ENCODE data around the gene GPBP1L1.
A peak's percentile ranks its signal among the peaks of the same experiment; 100 is the strongest.

Gene GPBP1L1

DNA sequence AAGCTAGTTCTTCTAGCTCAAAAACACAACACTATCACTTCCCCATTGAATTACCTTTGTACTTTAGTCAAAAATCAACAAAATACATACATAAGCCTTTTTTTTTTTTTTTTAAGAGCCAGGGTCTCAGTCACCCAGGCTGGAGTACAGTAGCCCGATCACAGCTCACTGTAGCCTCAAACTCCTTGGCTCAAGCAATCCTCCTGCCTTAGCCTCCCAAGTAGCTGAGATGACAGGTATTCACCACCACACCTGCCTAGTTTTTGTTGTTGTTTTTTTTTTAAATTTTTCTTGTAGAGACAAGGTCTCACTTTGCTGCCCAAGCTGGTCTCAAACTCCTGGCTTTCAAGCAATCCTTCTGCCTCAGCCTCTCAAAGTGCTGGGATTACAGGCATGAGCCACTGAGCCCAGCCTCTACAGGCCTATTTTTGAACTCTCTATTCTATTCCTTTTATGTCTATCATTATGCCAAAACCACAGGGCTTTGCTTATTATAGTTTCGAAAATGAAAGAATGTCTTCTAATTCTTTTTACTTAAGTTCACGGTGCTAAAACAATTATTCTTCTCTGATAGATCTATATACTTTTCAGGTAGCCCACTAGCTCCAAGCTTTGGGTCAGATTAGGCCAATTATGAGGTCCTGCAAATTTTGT lies 29.6 kb downstream of the GPBP1L1 start:
- in situ Hi-C loops (cut with HindIII; ENCODE audit: low pct_ligation_motif_present, low sequenced_read_pairs), result no loop called here
- TF ChIP-seq, protein P1, sequence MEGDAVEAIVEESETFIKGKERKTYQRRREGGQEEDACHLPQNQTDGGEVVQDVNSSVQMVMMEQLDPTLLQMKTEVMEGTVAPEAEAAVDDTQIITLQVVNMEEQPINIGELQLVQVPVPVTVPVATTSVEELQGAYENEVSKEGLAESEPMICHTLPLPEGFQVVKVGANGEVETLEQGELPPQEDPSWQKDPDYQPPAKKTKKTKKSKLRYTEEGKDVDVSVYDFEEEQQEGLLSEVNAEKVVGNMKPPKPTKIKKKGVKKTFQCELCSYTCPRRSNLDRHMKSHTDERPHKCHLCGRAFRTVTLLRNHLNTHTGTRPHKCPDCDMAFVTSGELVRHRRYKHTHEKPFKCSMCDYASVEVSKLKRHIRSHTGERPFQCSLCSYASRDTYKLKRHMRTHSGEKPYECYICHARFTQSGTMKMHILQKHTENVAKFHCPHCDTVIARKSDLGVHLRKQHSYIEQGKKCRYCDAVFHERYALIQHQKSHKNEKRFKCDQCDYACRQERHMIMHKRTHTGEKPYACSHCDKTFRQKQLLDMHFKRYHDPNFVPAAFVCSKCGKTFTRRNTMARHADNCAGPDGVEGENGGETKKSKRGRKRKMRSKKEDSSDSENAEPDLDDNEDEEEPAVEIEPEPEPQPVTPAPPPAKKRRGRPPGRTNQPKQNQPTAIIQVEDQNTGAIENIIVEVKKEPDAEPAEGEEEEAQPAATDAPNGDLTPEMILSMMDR (IDR thresholded peaks at IDR 0.05; ENCODE audit: low read depth, low read length, missing control alignments), result no peak
- Histone ChIP-seq H3K4me3 (ENCODE audit: low read depth, low read length) (no peak overlapping the region), H3K36me3 (replicated peaks) (peaks cover 54% of the 10 kb centered on the region), H3K27me3 (replicated peaks) (no peaks in the 10 kb centered on the region), H3K27ac (no peak overlapping the region)
- no peak for DNase-seq

GRCh38 chr1:45654540-45655280 lies 31.6 kb downstream of the GPBP1L1 start:
- H3K27ac ChIP-seq, result no peak overlapping the region
- H3K36me3 ChIP-seq (replicated peaks), result peaks cover 65% of the 10 kb centered on the region
- TF ChIP-seq, protein P1 (IDR thresholded peaks at IDR 0.05; ENCODE audit: low read depth, low read length, missing control alignments), result no peak
- no peak overlapping the region for H3K4me3 ChIP-seq (ENCODE audit: low read depth, low read length)
- H3K27me3 ChIP-seq (replicated peaks), result no peaks in the 10 kb centered on the region
- DNase-seq, result no peak
- in situ Hi-C loops (cut with HindIII; ENCODE audit: low pct_ligation_motif_present, low sequenced_read_pairs), result no loop called here

- TF ChIP-seq, protein P1 (IDR thresholded peaks at IDR 0.05; ENCODE audit: low read depth, low read length, missing control alignments), result no peak
- Histone ChIP-seq H3K4me3 (ENCODE audit: low read depth, low read length) (no peak overlapping the region), H3K27me3 (replicated peaks) (no peaks in the 10 kb centered on the region), H3K36me3 (replicated peaks) (peaks cover 37% of the 10 kb centered on the region), H3K27ac (no peak overlapping the region)
- in situ Hi-C loops (cut with HindIII; ENCODE audit: low pct_ligation_motif_present, low sequenced_read_pairs), result no loop called here
- no peak for DNase-seq
Measured at GRCh38 chr1:45647248-45648021, 38.9 kb downstream of the GPBP1L1 start.

GRCh38 chr1:45644661-45645060 lies 41.7 kb downstream of the GPBP1L1 start:
- Histone ChIP-seq H3K4me3 (ENCODE audit: low read depth, low read length) (no peak overlapping the region), H3K27ac (no peak overlapping the region), H3K27me3 (replicated peaks) (no peaks in the 10 kb centered on the region), H3K36me3 (replicated peaks) (peaks cover 37% of the 10 kb centered on the region)
- TF ChIP-seq, protein P1 (IDR thresholded peaks at IDR 0.05; ENCODE audit: low read depth, low read length, missing control alignments), result no peak
- no peak for DNase-seq
- in situ Hi-C loops (cut with HindIII; ENCODE audit: low pct_ligation_motif_present, low sequenced_read_pairs), result no loop called here

GRCh38 chr1:45643978-45644377 lies 42.4 kb downstream of the GPBP1L1 start:
- Histone ChIP-seq H3K27me3 (replicated peaks) (no peaks in the 10 kb centered on the region), H3K27ac (no peak overlapping the region), H3K4me3 (ENCODE audit: low read depth, low read length) (no peak overlapping the region), H3K36me3 (replicated peaks) (peaks cover 37% of the 10 kb centered on the region)
- no peak for DNase-seq
- in situ Hi-C loops (cut with HindIII; ENCODE audit: low pct_ligation_motif_present, low sequenced_read_pairs), result no loop called here
- TF ChIP-seq, protein P1 (IDR thresholded peaks at IDR 0.05; ENCODE audit: low read depth, low read length, missing control alignments), result peak; percentile 25

Measured in brain microvascular endothelial cell (primary cell).